A549 (cell line): ENCODE measurements around the gene CD8B.

Experiments used
- ATOH8 ChIP-seq: fragments of 250-450 bp; sonication (Bioruptor Pico); IDR thresholded peaks from 2 replicates; pipeline ENCODE4 v1.5.0; 2020; ENCODE audit warnings: low read depth, mild to moderate bottlenecking, moderate library complexity
- BHLHE40 ChIP-seq: IDR thresholded peaks from 2 replicates; pipeline ENCODE4 v1.6.1; 2012; ENCODE audit warnings: low read depth, low read length, inconsistent platforms
- CTCF ChIP-seq: fragments of >200 bp; sonication (Bioruptor Twin); formaldehyde crosslinking; IDR thresholded peaks from 3 replicates; pipeline ENCODE4 v1.5.1; 2016
- E2F6 ChIP-seq: IDR thresholded peaks from 2 replicates; pipeline ENCODE4 v1.6.1; 2012; ENCODE audit warnings: low read depth, borderline replicate concordance
- MAFK ChIP-seq: fragments of 450-650 bp; IDR thresholded peaks from 2 replicates; pipeline ENCODE4 v1.6.1; 2014; ENCODE audit not compliant: partially characterized antibody
- POLR2A ChIP-seq: IDR thresholded peaks from 2 replicates; pipeline ENCODE4 v1.6.1; 2012; ENCODE audit warnings: mild to moderate bottlenecking, low read length
- RFX5 ChIP-seq: fragments of 450-650 bp; IDR thresholded peaks from 2 replicates; pipeline ENCODE4 v1.7.1; 2014; ENCODE audit warnings: antibody characterized with exemption, mild to moderate bottlenecking, moderate library complexity
- SMC3 ChIP-seq: fragments of >200 bp; sonication (Bioruptor Twin); formaldehyde crosslinking; IDR thresholded peaks from 3 replicates; pipeline ENCODE4 v1.6.1; 2018; ENCODE audit warnings: inconsistent platforms

GRCh38 chr2:86781363-86781762 is 80.3 kb downstream of the CD8B start:
- TF ChIP-seq BHLHE40 (no peak), CTCF (no peak), POLR2A (no peak), MAFK (no peak), SMC3 (no peak), E2F6 (no peak), ATOH8 (CRISPR knock-in tag) (no peak), RFX5 (no peak)
